Aorta (tissue), 5 donors: ENCODE data around the gene DAGLA. TPM values are rescaled to one million over a fixed set of nuclear protein-coding genes. Genes with fewer than 3 reads are reported as not detected.
A peak's percentile ranks its signal among the peaks of the same experiment; 100 is the strongest.

Experiments
- ATAC-seq: fragments of 200-7000 bp; cut with Tn5 transposase; one replicate; pipeline ENCODE4 v1.9.1; 2022; ENCODE audit warnings: moderate library complexity; ENCODE audit not compliant: low FRiP score
- DNase-seq, 2 donors: peaks; one replicate each; pipeline ENCODE4 v3.0.0-alpha.2; 2020
- H3K27ac ChIP-seq, 2 donors: one replicate each; pipeline ENCODE4 v1.5.1; 2013; ENCODE audit warnings: low read length in 2 of 2, mild to moderate bottlenecking in 2 of 2, moderate library complexity in 2 of 2, control low read depth in 1 of 2, inconsistent platforms in 1 of 2, low read depth in 1 of 2
- H3K27me3 ChIP-seq, 2 donors: one replicate each; pipeline ENCODE4 v1.6.1; 2013; ENCODE audit warnings: control low read depth in 1 of 2, low read length in 1 of 2, mild to moderate bottlenecking in 1 of 2, moderate library complexity in 1 of 2; ENCODE audit not compliant: insufficient read depth in 2 of 2, control insufficient read depth in 1 of 2
- H3K36me3 ChIP-seq, 2 donors: one replicate each; pipeline ENCODE4 v1.6.1; 2013; ENCODE audit warnings: control low read depth in 1 of 2, low read length in 1 of 2, mild to moderate bottlenecking in 1 of 2; ENCODE audit not compliant: insufficient read depth in 2 of 2, control insufficient read depth in 1 of 2
- H3K4me1 ChIP-seq, 2 donors: one replicate each; pipeline ENCODE4 v1.6.1; 2013; ENCODE audit warnings: low read length in 2 of 2, control low read depth in 1 of 2, mild to moderate bottlenecking in 1 of 2, moderate library complexity in 1 of 2; ENCODE audit not compliant: insufficient read depth in 2 of 2, control insufficient read depth in 1 of 2
- H3K4me3 ChIP-seq, 2 donors: one replicate each; pipeline ENCODE4 v1.5.1; 2013; ENCODE audit warnings: low read length in 2 of 2, control low read depth in 1 of 2, mild to moderate bottlenecking in 1 of 2
- H3K9me3 ChIP-seq: one replicate; pipeline ENCODE4 v1.6.1; 2013; ENCODE audit warnings: mild to moderate bottlenecking, low read length; ENCODE audit not compliant: control insufficient read depth
- WGBS, 2 donors: extraction: QIAGEN DNeasy Blood & Tissue Kit; methylation state at CpG; one replicate each; pipeline ENCODE4 v1.1.7; 2013; 5-methylcytosine and 5-hydroxymethylcytosine counted together
- intact Hi-C, 2 donors: fragments of 100-400 bp; cut with DNase I; formaldehyde crosslinking; loops; one replicate each; pipeline versions ENCODE4 v1.14.2 to v1.15.0; 2022
- polyA plus RNA-seq, 2 donors: library from polyadenylated mRNA; stranded (reverse); fragments of 200-250 nt; gene quantifications; one replicate each; pipeline ENCODE4 v1.2.3, GENCODE V29; 2013
- total RNA-seq, 2 donors: library from RNA; stranded (reverse); fragmentation: NEBNext Ultra II Directional; extraction: Animal tissue kit (Norgen Biotek cat#: 25700); gene quantifications; one replicate each; pipeline ENCODE4 v1.2.1, GENCODE V29; 2021
- donor health status: healthy with polysubstance abuse.
- donor health status: Bipolar disorder and iron deficiency.
- donor health status: DM: no; HTN: no; CAD: no.
- donor health status: DM: no; HTN: no; CAD: no.
- donor health status: DM: yes; HTN: yes; CAD: no.

Gene DAGLA
- total and polyA plus RNA-seq, 4 donors: 0.51 to 3.5 (median 1.0) TPM

- DNase-seq: no peak
- no peaks in the 10 kb centered on the region for H3K36me3 ChIP-seq
- no peaks in the 10 kb centered on the region for H3K4me1 ChIP-seq
- no peaks in the 10 kb centered on the region for H3K27me3 ChIP-seq
- no peaks in the 10 kb centered on the region for H3K9me3 ChIP-seq
- no peak for ATAC-seq
- 86 to 89% methylated on average over 19 of the region's 19 CpGs for WGBS, 2 donors
- no peak overlapping the region for H3K4me3 ChIP-seq
- no peak overlapping the region for H3K27ac ChIP-seq
- intact Hi-C loops: no loop called here
Observed at GRCh38 chr11:61731211-61731951, 51.2 kb downstream of the DAGLA start.

- Histone ChIP-seq H3K27me3 (no peaks in the 10 kb centered on the region), H3K27ac (no peak overlapping the region), H3K9me3 (no peaks in the 10 kb centered on the region), H3K4me3 (no peak overlapping the region), H3K36me3 (no peaks in the 10 kb centered on the region), H3K4me1 (no peaks in the 10 kb centered on the region)
- 70 to 74% methylated on average over 8 of the region's 8 CpGs for WGBS, 2 donors
- no peak for DNase-seq
- ATAC-seq: no peak
- intact Hi-C loops: loop anchor here in 1 of 2 donors (2.0 kb wide), 1 partner anchor 51 kb away; the partner anchor contains the start of gene DAGLA
Observed at GRCh38 chr11:61731952-61732675, 51.9 kb downstream of the DAGLA start.

GRCh38 chr11:61732705-61733104 lies 52.5 kb downstream of the DAGLA start:
- no peaks in the 10 kb centered on the region for H3K9me3 ChIP-seq
- H3K36me3 ChIP-seq: no peaks in the 10 kb centered on the region
- no peak for DNase-seq
- peak; percentile 36 for ATAC-seq
- no peak overlapping the region for H3K27ac ChIP-seq
- no peaks in the 10 kb centered on the region for H3K4me1 ChIP-seq
- H3K27me3 ChIP-seq: no peaks in the 10 kb centered on the region
- 14 to 22% methylated on average over 5 to 6 of the region's 6 CpGs for WGBS, 2 donors
- H3K4me3 ChIP-seq: no peak overlapping the region
- intact Hi-C loops: loop anchor here (1.0 to 2.0 kb wide), 2 partner anchors 52 kb away; partner anchors contain the start of gene DAGLA (in 2 of the 2)

- DNase-seq (peak; percentile 92 to 96), ATAC-seq (peak; percentile 91)
- no peaks in the 10 kb centered on the region for H3K9me3 ChIP-seq
- no peaks in the 10 kb centered on the region for H3K27me3 ChIP-seq
- H3K4me1 ChIP-seq: no peaks in the 10 kb centered on the region
- intact Hi-C loops: loop anchor here (1.0 to 2.0 kb wide), 2 partner anchors 53 kb away; partner anchors contain the start of gene DAGLA (in 2 of the 2)
- peak overlapping the region in 1 of 2 donors; percentile 38 for H3K27ac ChIP-seq
- WGBS, 2 donors: 25 to 26% methylated on average over 13 of the region's 13 CpGs
- H3K36me3 ChIP-seq: no peaks in the 10 kb centered on the region
- H3K4me3 ChIP-seq: no peak overlapping the region
Observed at GRCh38 chr11:61733120-61733978, 53.2 kb downstream of the DAGLA start.

GRCh38 chr11:61734767-61735166 lies 54.6 kb downstream of the DAGLA start:
- no peak for ATAC-seq
- H3K36me3 ChIP-seq: no peaks in the 10 kb centered on the region
- H3K27me3 ChIP-seq: no peaks in the 10 kb centered on the region
- no peaks in the 10 kb centered on the region for H3K9me3 ChIP-seq
- H3K4me1 ChIP-seq: no peaks in the 10 kb centered on the region
- intact Hi-C loops: no loop called here
- whole genome bisulfite sequencing, 2 donors: 93 to 94% methylated on average over 14 of the region's 14 CpGs
- no peak for DNase-seq
- H3K27ac ChIP-seq: no peak overlapping the region
- H3K4me3 ChIP-seq: no peak overlapping the region

- no peak overlapping the region for H3K4me3 ChIP-seq
- no peak overlapping the region for H3K27ac ChIP-seq
- no peaks in the 10 kb centered on the region for H3K36me3 ChIP-seq
- H3K4me1 ChIP-seq: no peaks in the 10 kb centered on the region
- intact Hi-C loops: no loop called here
- H3K9me3 ChIP-seq: no peaks in the 10 kb centered on the region
- 88 to 96% methylated on average over 16 to 17 of the region's 17 CpGs for WGBS, 2 donors
- DNase-seq: no peak
- no peak for ATAC-seq
- no peaks in the 10 kb centered on the region for H3K27me3 ChIP-seq
Observed at GRCh38 chr11:61735391-61735790, 55.2 kb downstream of the DAGLA start.

- no peak overlapping the region for H3K27ac ChIP-seq
- H3K9me3 ChIP-seq: no peaks in the 10 kb centered on the region
- no peak overlapping the region for H3K4me3 ChIP-seq
- WGBS, 2 donors: 88% methylated on average over 5 of the region's 5 CpGs
- H3K4me1 ChIP-seq: no peaks in the 10 kb centered on the region
- H3K27me3 ChIP-seq: no peaks in the 10 kb centered on the region
- intact Hi-C loops: no loop called here
- DNase-seq (no peak), ATAC-seq (no peak)
- H3K36me3 ChIP-seq: no peaks in the 10 kb centered on the region
Observed at GRCh38 chr11:61736310-61736709, 56.1 kb downstream of the DAGLA start.

GRCh38 chr11:61737131-61737530 lies 56.9 kb downstream of the DAGLA start:
- no peak overlapping the region for H3K27ac ChIP-seq
- intact Hi-C loops: no loop called here
- no peaks in the 10 kb centered on the region for H3K4me1 ChIP-seq
- no peaks in the 10 kb centered on the region for H3K36me3 ChIP-seq
- DNase-seq (no peak), ATAC-seq (no peak)
- no peaks in the 10 kb centered on the region for H3K27me3 ChIP-seq
- H3K9me3 ChIP-seq: no peaks in the 10 kb centered on the region
- no peak overlapping the region for H3K4me3 ChIP-seq
- 95 to 97% methylated on average over 12 of the region's 12 CpGs for WGBS, 2 donors
